HG02571 (cell line): Measurements from ENCODE around the gene CCNT2.
"Not testable (repeated sequence)": the region's sequence is repeated elsewhere in the genome, so short reads cannot be mapped to it uniquely, and the experiment has no call there.

Experiments
- ATAC-seq: cut with Tn5 transposase; IDR thresholded peaks from one replicate; pipeline ENCODE4 v1.9.1; 2021; ENCODE audit warnings: mild to moderate bottlenecking, moderate library complexity; ENCODE audit not compliant: unreplicated experiment

The CCNT2 gene

DNA sequence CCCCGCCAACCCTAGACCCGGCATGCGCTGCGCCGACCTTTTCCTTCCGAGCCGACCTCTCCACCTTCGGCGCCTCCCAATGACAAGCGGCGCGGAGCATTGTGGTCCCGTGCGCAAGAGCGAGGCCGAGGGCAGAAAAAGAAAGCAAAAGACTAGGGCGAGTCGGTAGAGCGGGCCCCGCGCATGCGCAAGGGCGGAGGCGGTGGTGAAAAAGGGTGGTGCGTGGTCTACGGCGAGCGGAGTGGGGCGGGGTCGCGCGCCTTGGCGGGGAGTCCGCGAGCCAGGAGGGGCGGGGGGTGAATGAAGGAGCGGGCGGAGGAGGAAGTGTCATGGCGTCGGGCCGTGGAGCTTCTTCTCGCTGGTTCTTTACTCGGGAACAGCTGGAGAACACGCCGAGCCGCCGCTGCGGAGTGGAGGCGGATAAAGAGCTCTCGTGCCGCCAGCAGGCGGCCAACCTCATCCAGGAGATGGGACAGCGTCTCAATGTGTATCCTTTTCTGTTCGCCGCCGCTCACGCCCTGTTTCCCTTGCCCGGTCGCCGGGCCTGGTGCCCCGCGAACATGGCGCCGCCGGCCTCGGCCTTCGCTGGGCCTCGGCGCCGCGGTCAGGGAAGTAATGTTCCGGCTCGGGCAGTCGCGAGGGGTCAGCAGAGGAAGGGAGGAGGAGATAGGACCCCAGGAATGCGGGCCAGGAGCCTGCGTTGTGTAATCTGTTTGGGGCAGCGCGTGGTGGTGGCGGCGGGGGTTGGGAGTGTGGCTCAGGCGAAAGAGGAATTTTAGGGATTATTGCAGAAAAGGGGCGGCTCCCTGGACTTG, at the start of gene CCNT2:
TSS of gene CCNT2 (plus strand) at position 297 of the 815 bp plus-strand sequence. CDS start at position 330, 33 bp downstream.
- ATAC-seq = peak; percentile 81

DNA sequence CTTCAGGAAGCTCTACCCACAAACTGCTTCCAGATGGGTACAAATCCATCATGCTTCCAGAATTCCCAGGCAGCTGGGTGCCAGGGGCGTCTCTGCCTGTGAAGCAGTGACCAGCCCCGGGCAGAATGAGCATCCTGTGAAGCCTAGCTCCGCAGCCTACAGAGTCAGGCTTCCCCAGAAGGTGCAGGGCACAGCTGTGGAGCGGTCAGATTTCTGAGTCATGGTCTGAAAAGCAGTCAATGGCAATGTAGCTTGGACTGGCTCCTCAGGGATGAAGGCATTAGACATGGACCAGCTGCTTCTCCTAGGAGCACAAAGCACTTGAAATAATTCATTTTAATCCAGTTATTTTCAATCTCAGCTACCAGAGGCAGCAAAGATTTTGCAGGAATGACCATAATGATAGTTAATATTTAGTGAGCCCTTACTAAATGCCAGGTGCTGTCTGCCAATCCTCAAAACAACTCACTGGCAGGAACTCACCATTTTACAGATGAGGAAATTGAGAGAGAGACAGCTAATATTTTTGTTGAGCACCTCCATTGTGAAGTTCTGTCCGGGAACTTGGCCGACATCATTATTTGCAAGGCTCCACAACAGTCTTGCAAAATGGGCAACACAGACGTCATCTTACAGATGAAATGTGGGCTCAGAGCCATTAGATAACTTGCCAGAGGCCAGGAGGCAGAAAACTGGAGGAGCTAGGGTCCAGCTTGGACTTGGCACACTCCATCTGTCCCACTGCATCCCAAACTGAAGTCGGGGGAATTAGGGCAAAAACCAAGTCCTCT, 48.5 kb upstream of the CCNT2 start:
- ATAC-seq = no peak

DNA sequence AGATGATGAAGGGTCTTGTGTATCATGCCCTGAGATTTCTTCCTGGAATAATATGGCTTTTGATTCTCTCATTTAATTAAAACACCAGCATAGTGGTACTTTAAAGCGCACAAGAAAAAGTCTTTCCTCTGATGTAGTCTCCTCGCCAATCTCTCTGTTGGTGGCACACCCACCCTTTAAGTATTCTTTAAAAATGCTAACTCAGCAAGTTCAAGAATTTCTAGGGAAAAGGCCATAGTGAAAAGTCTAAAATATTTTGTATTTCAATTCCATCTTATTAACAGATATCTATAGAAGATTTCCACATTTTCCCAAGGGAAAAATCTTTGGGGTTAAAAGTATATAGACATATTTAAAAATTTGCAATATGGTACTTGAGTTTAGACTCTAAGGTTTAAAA, 45.5 kb upstream of the CCNT2 start:
- ATAC-seq = no peak

DNA sequence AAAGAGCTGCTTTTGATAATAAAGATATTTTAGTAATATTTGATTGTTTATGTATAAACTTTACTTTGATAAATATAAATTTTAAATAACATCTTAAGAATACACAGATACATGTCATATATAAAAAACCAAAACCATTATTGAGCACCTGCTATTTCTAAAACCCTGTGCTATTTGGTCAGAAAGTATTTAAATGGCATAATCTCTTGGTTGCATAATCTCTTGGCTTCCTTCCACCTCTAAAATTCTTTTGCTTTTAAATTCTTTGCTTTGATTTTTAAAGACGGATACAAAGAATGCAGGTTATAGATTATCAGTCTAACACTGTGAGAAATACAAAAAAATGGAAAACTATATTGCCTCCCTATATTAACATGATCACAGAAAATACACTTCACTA, 43.3 kb upstream of the CCNT2 start:
- ATAC-seq = no peak

DNA sequence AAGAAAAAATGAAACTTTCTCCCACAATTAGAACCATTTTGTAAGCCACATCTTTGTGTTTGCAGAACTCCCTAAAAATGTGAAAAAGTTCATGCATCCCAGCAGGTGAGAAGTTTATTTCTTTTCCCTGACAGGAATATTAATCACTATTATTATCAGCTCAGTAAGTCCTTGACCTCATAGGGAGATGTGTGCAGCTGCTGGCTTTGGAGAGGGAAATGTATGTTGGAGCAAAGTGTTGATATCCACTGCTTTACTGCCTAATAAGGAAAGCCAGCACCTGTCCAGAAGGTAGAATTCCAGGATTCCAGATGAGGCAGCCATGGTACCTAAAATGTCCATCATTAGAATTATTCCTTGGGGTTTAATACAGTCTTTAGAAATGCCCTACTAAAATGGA, 35.8 kb upstream of the CCNT2 start:
- ATAC-seq = no peak

DNA sequence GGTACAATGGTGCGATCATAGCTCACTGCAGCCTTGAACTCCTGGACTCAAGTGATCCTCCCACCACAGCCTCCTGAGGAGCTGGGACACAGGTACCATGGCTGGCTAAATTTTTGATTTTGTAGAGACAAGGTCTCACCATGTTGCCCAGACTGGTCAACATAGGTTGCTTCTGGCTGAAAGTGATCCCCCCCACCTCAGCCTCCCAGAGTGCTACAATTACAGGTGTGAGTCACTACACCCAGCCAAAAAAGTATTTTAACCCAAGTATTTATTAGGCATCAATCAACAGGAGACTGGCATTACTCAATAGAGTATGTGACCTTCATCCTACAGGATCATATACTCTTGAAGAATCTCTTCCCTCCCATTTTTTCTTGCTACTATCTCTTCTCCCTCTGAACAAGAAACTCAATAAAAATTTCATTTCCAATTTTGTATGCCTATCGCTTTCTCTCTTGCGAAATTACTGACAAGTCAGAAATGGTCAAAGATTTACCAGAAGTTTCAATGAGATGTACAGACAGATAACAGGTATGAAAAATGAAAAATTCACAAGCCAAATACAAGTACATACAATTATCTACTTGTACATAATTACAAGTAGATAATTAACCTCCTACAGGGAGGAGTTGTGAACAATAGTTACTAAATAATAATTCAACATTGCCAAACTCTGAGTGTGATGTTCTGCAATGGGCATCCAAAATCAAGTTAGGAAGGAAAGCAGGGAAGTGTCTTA, 34.9 kb upstream of the CCNT2 start:
- ATAC-seq = no peak

DNA sequence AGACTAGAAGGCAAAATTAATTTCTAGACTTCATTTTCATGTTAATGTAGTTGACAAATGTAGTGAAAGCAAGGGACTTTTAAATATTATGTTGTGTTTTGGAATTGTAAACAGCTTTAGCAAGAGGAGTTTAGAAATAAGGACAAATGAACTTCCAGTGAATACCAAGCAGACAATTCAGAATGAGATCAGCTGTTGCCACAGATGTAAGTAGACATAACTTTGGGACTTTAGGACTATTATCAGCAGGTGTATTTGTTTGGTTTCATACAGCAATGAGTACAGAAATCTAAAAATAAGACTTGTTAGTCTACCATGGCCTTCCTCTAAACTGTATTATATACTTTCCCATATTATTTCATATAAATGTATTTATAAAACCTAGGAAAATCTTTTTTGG, 34.2 kb upstream of the CCNT2 start:
- ATAC-seq = no peak

DNA sequence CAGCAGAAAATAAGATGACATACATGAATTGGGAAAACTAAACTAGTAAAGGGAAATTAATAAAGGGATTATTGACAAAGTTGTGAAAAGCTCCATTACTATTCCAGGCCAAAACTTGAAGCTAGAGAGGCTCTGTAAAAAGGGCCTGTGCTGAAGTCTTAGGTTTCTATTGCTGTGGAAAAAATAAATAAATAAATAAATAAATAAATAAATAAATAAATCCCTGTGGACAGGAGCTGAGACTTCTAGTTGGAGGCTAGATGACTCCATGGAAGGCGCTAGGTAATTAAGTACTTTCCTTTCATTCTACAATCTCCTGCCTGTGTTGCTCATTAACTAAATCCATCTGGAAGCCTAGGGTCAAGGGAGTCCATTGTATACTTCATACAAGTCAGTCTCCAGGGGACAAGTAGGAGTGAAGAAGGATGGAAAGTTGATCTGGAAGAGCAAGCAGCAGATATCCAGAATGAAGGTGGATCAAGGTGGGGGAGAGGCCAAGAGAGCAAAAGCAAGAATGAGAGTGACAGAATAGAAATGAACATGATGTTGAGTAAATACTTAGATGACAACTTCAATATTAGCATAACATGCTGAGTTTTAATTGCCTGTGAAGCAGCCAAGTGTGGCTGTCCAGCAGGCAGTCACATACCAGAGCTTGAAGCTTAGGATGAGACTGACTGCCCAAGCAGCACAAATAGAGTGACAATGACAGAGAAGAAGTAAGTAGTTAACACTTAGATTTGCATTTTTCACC, 26.2 kb upstream of the CCNT2 start:
- ATAC-seq = no peak

DNA sequence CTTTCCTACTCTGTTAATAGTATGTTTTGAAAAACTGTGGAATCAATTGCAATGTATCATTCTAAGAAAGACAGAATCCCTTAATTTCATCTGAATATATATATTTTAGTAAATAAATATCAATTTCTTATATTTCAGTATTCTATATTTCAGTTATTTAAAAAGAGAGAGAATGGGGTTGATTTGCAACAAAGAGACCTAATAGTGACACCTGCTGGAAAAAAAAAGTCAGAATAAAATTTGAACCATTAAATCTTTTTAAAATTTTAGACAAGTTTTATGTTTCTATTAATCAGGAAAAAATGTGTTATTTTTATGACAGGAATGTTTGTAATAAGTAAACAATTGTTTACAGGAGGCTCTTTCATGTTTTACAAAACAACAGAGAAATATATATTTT, 20.7 kb upstream of the CCNT2 start:
- ATAC-seq = no peak

DNA sequence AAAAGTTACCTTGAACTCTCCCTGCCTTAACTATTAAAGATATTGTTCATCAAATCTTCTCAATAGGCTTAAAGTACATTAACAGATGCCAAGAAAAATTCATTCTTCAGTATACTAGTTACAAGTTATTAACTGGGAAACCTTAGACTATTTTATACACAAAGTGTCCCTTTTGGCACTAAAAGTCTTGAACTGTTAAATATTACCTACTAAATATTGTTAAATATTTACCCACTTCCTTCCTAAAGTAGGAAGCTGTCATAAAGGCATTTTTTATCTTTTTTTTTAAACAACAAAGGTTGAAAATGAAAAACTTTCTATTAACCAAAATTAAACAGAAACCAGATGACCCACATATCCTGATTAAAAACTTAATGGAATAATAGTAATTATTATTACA, 19.4 kb upstream of the CCNT2 start:
- ATAC-seq = no peak

DNA sequence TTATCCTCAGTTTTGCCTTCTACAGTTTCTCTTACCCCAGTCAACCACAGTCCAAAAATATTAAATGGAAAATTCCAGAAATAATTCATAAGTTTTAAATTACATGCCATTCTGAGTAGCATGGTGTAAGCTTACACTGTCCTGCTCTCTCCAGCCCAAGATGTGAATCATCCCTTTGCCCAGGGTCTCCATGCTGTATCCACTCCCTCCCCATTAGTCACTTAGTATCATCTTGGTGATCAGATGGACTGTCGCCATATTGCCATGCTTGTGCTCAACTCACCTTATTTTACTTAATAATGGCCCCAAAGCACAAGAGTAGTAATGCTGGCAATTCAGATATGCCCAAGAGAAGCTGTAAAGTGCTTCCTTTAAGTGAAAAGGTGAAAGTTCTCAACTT, 18.5 kb upstream of the CCNT2 start:
- no peak for ATAC-seq

DNA sequence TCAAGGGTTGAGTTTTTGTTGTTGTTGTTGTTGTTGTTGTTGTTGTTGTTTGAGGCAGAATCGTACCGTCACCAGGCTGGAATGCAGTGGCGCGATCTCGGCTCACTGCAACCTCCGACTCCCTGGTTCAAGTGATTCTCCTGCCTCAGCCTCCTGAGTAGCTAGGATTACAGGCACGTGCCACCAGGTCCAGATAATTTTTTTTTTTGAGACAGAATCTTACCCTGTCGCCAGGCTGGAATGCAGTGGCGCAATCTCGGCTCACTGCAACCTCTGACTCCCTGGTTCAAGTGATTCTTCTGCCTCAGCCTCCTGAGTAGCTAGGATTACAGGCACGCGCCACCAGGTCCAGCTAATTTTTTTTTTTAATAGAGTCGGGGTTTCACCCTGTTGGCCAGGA, 14.9 kb upstream of the CCNT2 start:
- not testable (repeated sequence) for ATAC-seq

DNA sequence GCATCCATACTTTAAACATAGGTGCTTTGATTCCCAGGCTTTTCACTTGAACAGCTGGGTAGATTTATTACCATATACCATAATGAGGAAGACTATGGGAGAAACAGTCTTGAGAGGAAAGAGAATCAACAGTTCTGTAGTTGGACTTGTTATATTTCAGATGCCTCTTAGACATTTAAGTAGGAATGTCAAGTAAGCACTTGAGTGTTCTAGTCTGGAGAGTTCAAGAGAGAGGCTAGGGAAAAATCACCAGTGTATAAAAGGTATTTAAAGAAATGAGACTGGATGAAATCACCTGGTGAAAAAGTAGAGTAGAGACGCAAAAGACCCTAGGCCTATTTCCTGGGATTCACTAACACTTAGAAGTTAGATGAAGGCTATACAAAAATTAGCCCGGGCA, 13.5 kb upstream of the CCNT2 start:
- no peak for ATAC-seq

DNA sequence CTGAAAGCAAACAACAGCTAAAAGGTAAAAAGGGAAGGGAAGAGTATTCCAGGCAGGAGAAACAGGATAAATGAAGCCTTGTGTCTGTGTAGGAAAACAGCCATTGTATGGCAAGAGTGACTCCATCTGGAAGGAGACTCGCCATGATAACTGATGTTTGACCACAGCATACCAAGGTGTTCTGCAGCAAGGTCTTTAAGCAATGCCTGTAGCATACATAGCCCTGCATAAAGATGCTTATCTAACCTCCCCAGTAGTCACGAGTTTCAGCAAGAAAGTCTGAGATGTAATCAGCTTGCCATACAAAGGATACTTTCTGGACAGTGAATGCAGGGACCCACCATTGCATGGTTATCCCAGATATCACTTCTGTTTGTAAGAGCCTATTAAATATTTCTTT, 11.9 kb upstream of the CCNT2 start:
- ATAC-seq = no peak

DNA sequence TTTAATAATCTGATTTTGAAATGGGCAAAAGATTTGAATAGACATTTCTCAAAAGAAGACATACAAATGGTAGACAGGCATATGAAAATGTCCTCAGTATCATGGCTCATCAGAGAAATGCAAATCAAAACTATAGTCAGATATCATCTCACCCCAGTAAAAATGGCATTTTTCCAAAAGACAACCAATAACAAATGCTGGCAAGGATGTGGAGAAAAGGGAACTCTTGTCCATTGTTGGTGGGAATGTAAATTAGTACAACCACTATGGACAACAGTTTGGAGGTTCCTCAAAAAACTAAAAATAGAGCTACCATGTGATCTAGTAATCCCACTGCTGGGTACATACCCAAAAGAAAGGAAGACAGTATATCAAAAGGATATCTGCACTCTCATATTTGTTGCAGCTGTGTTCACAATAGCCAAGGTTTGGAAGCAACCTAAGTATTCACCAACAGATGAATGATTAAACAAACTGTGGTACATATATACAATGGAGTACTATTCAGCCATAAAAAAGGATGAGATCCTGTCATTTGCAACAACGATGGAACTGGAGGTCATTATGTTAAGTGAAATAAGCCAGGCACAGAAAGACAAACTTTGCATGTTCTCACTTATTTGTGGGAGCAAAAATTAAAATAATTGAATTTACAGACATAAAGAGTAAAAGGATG, 11.0 kb upstream of the CCNT2 start:
- ATAC-seq = not testable (repeated sequence)

DNA sequence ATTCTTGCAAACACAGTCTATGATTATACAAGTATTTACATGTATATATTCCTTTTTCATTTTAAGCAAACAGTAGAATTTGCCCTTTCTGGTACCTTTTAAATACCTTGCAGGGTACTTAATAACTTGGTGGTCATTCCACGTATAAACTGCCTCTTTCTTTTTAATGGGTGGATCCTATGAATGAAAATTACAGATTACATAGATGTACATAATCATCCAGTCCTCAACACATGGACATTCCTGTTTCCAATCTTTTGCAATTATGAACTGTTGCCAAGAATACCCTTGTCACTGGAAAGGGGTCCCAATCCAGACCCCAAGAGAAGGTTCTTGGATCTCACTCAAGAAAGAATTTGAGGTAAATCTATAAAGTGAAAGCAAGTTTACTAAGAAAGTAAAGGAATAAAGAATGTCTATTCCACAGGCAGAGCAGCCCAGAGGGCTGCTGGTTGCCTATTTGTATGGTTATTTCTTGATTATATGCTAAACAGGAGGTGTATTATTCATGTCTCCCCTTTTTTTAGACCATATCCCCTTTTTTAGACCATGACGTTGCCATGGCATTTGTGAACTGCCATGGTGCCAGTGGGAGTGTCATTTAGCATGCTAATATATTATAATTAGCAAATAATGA, 7.7 kb upstream of the CCNT2 start:
- no peak for ATAC-seq

DNA sequence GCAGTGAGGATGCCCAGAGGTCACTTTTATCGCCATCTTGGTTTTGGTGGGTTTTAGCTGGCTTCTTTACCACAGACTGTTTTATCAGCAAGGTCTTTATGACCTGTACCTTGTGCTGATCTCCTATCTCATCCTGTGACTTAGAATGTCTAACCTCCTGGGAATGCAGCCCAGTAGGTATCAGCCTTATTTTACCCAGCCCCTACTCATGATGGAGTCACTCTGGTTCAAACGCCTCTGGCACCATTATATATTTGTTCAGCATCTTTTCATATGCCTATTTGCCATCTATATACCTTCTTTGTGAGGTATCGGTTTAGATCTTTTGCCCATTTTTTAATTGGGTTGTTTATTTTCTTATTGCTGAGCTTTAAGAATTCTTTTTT, 7.2 kb upstream of the CCNT2 start:
- ATAC-seq = no peak

DNA sequence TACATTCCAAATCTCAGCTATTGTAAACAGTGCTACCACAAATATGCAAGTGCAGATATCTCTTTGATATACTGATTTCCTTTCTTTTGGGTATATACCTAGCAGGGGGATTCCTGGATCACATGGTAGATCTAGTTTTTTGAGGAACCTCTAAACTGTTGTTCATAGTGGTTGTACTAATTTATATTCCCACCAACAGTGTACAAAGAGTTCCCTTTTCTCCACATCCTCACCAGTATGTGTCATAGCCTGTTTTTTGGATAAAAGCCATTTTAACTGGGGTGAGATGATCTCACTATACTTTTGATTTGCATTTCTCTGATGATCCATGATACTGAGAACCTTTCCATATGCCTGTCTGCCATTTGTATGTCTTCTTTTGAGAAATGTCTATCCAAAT, 6.3 kb upstream of the CCNT2 start:
- no peak for ATAC-seq

DNA sequence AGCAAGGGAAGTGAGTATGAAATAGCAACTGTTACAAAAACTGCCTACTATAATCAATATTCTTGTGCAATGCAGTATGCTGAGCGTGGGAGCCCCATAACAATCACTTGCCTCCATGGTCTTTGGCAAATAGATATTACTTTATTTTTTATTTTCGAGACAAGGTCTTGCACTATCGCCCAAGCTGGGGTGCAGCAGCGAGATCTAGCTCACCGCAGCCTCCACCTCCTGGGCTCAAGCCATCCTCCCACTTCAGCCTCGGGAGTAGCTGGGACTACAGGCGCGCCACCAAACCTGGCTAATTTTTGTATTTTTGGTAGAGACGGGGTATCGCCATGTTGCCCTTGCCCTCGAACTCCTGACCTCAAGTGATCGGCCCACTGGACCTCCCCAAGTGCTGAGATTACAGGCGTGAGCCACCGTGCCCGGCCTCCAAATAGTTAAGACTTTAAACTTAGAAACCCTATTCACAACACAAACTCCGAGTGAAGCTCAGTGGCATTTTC, 1.2 kb upstream of the CCNT2 start:
- ATAC-seq = no peak
